IPS-20b (cell line): ENCODE measurements around the gene C17orf78.
"Not testable (repeated sequence)": the region's sequence is repeated elsewhere in the genome, so short reads cannot be mapped to it uniquely, and the experiment has no call there.

ENCODE experiments used
- H3K27ac ChIP-seq: one replicate; pipeline ENCODE4 v1.5.1; 2013; ENCODE audit warnings: low read length
- H3K27me3 ChIP-seq: 2 replicates; pipeline ENCODE4 v1.6.1; 2013; ENCODE audit warnings: mild to moderate bottlenecking, low read length, inconsistent platforms; ENCODE audit not compliant: insufficient read depth
- H3K36me3 ChIP-seq: 2 replicates; pipeline ENCODE4 v1.6.1; 2013; ENCODE audit warnings: low read depth, mild to moderate bottlenecking, inconsistent platforms, low read length, moderate library complexity; ENCODE audit not compliant: insufficient read depth
- H3K4me1 ChIP-seq: 2 replicates; pipeline ENCODE4 v1.6.1; 2013; ENCODE audit warnings: mild to moderate bottlenecking, control low read depth, inconsistent platforms, low read length, moderate library complexity; ENCODE audit not compliant: insufficient read depth
- H3K4me3 ChIP-seq: 2 replicates; pipeline ENCODE4 v1.5.1; 2013; ENCODE audit warnings: mild to moderate bottlenecking, low read length, inconsistent platforms
- H3K9ac ChIP-seq: 2 replicates; pipeline ENCODE4 v1.6.1; 2013; ENCODE audit warnings: low read depth, mild to moderate bottlenecking, inconsistent platforms, low read length, moderate library complexity
- H3K9me3 ChIP-seq: 2 replicates; pipeline ENCODE4 v1.6.1; 2013; ENCODE audit warnings: mild to moderate bottlenecking, low read depth, low read length, inconsistent platforms; ENCODE audit not compliant: insufficient read depth

Gene C17orf78

DNA sequence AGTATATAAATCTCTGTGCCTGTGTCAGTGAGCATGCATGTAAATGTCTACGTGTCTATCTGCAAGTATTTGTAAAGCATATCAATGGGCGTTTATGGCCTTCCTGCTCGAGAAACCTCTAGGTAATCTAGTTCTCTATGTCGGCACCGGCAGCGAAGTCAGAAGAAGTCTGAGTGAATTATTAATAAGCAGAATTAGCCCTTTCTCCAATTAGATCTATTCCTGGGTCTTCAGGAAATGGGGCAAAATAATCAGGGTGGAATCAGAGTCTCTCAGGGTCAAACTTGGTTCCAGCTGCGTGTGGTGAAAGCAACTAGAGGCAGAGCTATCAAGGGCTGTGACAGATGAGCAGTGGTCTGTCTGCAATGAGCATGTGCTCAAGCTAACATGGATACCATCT is at the start of gene C17orf78:
Gene C17orf78, plus strand, starts transcription at position 280 of the 400 bp plus-strand sequence. Its CDS starts 108 bp downstream, at position 388.
- Histone ChIP-seq H3K27me3 (no peaks in the 10 kb centered on the region), H3K27ac (no peak within 1 kb of the TSS), H3K9ac (no peak within 1 kb of the TSS), H3K4me3 (no peak within 1 kb of the TSS), H3K4me1 (no peaks in the 10 kb centered on the region), H3K36me3 (no peaks in the 10 kb centered on the region), H3K9me3 (no peaks in the 10 kb centered on the region)

DNA sequence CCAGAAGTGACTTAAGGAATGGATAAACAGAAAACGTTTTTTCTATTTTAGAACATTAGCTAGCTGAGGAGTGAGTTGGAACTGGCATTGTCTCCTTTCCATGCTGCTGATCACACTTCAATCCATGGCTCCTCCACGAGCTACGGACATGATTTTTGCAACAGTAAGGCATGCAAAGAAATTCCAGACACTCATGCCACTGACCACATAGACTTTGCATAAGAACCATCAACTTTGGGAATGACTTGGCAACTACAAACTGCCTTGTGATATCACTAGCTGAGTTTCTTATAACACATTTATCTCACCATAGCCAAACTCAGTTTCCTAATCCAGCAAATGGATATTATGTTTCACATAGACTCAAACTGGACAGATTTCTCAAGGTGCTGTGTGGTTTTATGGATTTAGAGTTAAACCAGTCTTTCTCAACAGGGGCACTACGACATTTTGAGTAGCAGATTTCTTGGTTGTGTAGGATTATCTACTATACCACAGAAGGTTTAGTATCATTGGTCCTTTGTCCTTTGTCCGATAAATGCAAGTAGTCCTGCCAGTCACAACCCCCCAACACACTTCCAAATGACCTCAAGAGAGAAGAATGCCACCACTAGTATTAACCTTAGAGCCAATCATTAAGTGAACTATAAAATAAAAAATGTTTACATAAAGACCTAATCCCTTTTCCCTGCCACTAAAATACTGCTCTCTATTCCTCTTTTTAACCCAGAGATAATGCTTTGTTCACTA is 48.3 kb upstream of the C17orf78 start:
- Histone ChIP-seq H3K4me1 (no peaks in the 10 kb centered on the region), H3K36me3 (peaks cover 67% of the 10 kb centered on the region), H3K4me3 (no peak overlapping the region), H3K27ac (no peak overlapping the region), H3K9ac (no peak overlapping the region), H3K9me3 (no peaks in the 10 kb centered on the region), H3K27me3 (no peaks in the 10 kb centered on the region)

DNA sequence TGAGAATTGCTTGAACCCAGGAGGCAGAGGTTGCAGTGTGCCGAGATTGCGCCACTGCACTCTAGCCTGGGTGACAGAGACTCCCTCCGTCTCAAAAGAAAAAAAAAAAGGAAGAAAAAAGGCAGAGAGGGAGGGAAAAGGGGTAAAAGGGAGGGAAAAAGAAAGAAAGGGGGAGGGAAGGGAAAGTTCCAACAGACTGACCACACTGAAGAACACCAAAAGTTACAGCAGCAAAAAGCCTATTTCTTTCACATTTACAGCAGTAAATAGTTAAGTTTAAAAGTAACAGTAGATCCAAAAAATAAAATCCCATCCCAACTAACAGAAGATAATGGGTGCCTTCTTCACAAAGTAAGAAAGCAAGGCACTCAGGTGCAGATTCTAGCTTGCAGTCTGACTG is 36.9 kb upstream of the C17orf78 start:
- Histone ChIP-seq H3K4me3 (no peak overlapping the region), H3K36me3 (peaks cover 23% of the 10 kb centered on the region; the same call in 1 of the 2 replicates), H3K9me3 (no peaks in the 10 kb centered on the region), H3K4me1 (peaks cover 8% of the 10 kb centered on the region; the same call in 1 of the 2 replicates), H3K27ac (no peak overlapping the region), H3K9ac (no peak overlapping the region), H3K27me3 (no peaks in the 10 kb centered on the region)

DNA sequence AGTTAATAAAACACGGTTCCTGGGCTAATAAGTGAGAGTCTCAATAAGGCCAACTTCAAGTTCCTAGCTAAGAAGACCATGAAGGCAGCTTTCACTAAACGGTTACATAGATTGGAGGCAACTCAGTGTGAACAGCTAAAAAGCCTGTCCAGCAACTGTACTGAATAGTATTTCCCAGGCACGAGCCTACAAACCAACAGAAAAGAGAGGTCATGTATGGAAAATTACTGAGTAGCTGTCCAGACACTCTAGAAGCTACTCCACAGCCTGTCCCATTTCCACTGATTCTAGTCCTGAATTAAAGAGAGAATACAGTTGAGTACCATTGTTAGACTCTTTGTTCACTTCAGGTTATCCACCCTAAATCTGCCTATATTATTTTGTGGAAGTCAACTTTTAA is 36.5 kb upstream of the C17orf78 start:
- Histone ChIP-seq H3K9ac (no peak overlapping the region), H3K4me1 (peaks cover 8% of the 10 kb centered on the region; the same call in 1 of the 2 replicates), H3K4me3 (no peak overlapping the region), H3K27me3 (no peaks in the 10 kb centered on the region), H3K9me3 (no peaks in the 10 kb centered on the region), H3K36me3 (peaks cover 23% of the 10 kb centered on the region; the same call in 1 of the 2 replicates), H3K27ac (no peak overlapping the region)

DNA sequence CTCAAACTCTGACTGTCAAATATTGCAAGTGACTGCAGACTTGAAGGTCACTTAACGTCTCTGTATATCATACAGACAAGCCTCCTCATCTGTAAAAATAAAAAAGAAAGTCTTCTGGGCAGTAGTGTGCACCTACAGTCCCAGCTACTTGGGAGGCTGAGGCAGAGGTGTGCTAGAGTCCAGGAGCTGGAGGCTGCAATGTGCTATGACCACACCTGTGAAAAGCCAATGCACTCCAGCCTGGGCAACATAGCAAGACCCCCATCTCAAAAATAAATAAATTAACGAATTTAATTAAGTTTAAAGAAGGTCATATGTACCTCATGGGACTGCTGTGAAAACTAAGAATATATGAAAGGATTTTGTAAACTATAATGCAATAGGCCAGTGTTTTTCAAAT is 35.0 kb upstream of the C17orf78 start:
- H3K4me3 ChIP-seq, result no peak overlapping the region
- peaks cover 36% of the 10 kb centered on the region; the same call in 1 of the 2 replicates for H3K36me3 ChIP-seq
- H3K27ac ChIP-seq, result no peak overlapping the region
- H3K27me3 ChIP-seq, result no peaks in the 10 kb centered on the region
- H3K9me3 ChIP-seq, result no peaks in the 10 kb centered on the region
- peaks cover 8% of the 10 kb centered on the region; the same call in 1 of the 2 replicates for H3K4me1 ChIP-seq
- H3K9ac ChIP-seq, result no peak overlapping the region

DNA sequence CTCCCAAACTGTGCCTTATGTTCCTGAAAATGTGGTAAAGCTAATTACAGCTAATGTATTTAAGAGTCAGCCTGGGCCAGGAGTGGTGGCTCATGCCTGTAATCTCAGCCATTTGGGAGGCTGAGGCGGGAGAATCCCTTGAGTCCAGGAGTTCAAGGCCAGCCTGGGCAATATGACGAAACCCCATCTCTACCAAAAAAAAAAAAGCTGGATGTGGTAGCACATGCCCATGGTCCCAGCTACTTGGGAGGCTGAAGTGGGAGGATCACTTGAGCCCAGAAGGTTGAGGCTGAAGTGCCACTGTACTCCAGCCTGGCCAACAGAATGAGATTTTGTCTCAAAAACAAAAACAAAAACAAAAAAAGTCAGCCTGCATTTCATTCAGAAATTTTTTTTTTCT is 33.2 kb upstream of the C17orf78 start:
- Histone ChIP-seq H3K4me1 (no peaks in the 10 kb centered on the region), H3K27ac (no peak overlapping the region), H3K36me3 (peaks cover 36% of the 10 kb centered on the region; the same call in 1 of the 2 replicates), H3K27me3 (no peaks in the 10 kb centered on the region), H3K9ac (no peak overlapping the region), H3K9me3 (peaks cover 7% of the 10 kb centered on the region), H3K4me3 (no peak overlapping the region)

DNA sequence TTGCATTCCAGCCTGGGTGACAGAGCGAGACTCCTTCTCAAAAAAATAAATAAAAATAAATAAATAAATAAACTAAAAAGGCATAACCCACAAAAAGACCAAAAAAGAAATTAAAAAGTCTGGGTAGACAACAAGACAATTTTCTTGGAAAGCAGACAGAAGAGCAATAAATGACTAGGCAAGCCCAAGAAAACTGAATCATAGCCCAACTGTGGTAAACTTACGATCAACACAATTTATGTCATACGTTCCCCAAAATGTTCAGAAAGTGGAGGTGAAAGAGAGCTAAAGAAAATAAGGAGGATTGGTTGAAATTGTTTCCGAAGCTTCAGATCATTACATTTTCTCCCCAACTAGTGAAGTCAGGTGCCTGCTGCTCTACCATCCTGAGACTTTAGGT is 31.3 kb upstream of the C17orf78 start:
- H3K4me3 ChIP-seq, result no peak overlapping the region
- H3K9ac ChIP-seq, result no peak overlapping the region
- H3K27me3 ChIP-seq, result no peaks in the 10 kb centered on the region
- H3K9me3 ChIP-seq, result peaks cover 7% of the 10 kb centered on the region
- peaks cover 27% of the 10 kb centered on the region; the same call in 1 of the 2 replicates for H3K36me3 ChIP-seq
- no peak overlapping the region for H3K27ac ChIP-seq
- H3K4me1 ChIP-seq, result no peaks in the 10 kb centered on the region

DNA sequence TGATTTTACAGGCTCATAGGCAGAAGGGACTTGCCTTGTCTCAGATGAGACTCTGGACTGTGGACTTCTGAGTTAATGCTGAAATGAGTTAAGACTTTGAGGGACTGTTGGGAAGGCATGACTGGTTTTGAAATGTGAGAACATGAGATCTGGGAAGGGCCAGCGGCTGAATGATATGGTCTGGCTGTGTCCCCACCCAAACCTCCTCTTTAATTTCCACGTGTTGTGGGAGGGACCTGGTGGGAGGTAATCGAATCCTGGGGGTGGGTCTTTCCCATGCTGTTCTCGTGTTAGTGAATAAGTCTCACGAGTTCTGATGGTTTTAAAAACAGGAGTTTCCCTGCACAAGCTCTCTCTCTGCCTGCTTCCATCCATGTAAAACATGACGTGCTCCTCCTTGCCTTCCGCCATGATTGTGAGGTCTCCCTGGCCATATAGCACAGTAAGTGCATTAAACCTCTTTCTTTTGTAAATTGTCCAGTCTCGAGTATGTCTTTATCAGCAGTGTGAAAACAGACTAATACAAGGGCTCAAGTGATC is 28.9 kb upstream of the C17orf78 start:
- H3K9ac ChIP-seq, H3K4me3 ChIP-seq, H3K27me3 ChIP-seq, H3K27ac ChIP-seq, H3K4me1 ChIP-seq, H3K9me3 ChIP-seq: not testable (repeated sequence)
- H3K36me3 ChIP-seq, result peaks cover 23% of the 10 kb centered on the region; the same call in 1 of the 2 replicates

DNA sequence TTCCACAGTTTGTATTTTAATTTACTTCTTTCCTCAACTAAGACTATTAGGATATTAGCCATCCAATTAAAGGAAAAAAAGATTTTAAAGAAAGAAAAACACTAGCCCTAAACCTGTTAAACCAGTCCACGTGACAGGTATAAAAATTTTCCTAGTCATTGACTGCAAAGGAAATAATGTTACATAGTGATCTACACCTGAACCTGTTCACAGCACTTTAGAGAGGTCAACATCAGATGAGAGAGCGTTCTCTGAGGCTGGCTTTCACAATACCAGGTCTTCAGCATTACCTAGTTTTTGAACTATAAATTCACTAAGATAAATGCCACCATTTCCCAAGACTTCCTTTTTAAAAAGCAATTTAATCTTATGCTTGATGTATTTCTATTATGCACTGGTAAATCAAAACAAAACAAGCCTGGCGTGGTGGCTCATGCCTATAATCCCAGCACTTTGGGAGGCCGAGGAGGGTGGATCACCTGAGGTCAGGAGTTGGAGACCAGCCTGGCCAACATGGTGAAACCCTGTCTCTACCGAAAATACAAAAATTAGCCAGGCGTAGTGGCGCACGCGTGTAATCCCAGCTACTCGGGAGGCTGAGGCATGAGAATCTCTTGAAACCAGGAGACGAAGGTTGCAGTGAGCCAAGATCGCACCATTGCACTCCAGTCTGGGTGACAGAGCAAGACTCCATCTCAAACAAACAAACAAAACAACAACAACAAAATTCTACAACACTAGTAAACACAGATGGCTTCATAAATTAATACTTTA is 18.8 kb upstream of the C17orf78 start:
- H3K9me3 ChIP-seq, H3K27me3 ChIP-seq: not testable (repeated sequence)
- Histone ChIP-seq H3K9ac (peak overlapping the region; percentile 96; the same call in 1 of the 2 replicates), H3K4me3 (peak overlapping the region; percentile 97), H3K27ac (peak overlapping the region; percentile 23), H3K4me1 (peaks cover 18% of the 10 kb centered on the region), H3K36me3 (peaks cover 29% of the 10 kb centered on the region; the same call in 1 of the 2 replicates)

DNA sequence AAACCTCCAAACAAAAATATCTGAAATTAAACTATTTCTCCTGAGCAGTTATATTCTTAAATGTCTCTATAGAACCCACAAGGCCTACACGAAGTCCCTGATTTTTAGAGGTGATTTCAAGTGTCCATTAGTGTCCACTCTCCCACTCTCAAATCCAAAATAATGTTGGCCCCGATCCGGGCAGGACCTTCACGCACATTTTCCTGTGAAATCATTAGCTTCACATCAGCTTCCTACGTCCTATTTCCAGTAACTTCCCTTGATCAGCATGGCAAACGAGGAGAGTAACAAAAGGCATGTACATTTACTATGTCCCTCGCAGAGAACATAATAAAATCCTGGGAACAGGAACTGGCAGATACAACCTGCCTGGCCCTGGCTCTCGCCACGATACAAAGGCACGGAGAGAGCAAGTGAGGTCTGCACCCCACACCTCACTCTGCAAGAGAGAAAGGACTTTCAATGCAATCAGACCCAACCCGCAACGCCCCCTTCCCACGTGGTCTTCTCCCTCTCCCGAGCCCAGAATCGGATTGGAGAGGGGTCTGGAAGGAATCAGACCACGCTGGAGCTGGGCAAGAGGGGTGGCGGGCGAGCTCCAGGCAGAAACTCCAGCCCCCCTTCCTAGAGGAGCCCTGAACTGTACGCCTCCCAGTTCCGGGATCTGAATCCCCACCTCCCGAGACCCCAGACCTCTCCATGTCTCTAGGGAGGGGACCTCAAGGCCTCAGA is 17.5 kb upstream of the C17orf78 start:
- Histone ChIP-seq H3K27me3 (no peaks in the 10 kb centered on the region), H3K4me3 (peak overlapping the region; percentile 97), H3K9me3 (no peaks in the 10 kb centered on the region), H3K36me3 (peaks cover 18% of the 10 kb centered on the region; the same call in 1 of the 2 replicates), H3K4me1 (peaks cover 18% of the 10 kb centered on the region), H3K9ac (peak overlapping the region; percentile 96), H3K27ac (peak overlapping the region; percentile 74)
